ENCODE measurements around the gene SPRY1. TPM values are rescaled to one million over a fixed set of nuclear protein-coding genes. Genes with fewer than 3 reads are reported as not detected.

Gene SPRY1
- total and polyA plus RNA-seq, 2 of the 8 experiments (the other 6 are each of a cell fraction or from before 2014, with no cell fraction given), result 11.7 to 56.2 TPM

GRCh38 chr4:123412091-123412505 lies 15.5 kb downstream of the SPRY1 start:
- Histone ChIP-seq H4K5ac (ENCODE audit: insufficient read length, low read depth, low read length) (no peak overlapping the region), H2BK120ac (replicated peaks; ENCODE audit: low read depth, low read length) (no peak overlapping the region), H2BK5ac (ENCODE audit: low read depth, low read length) (no peak overlapping the region), H3K18ac (ENCODE audit: extremely low read depth, low read length) (no peak overlapping the region), H3K4me1 (replicated peaks in 1 of 4; ENCODE audit: control insufficient read depth in 3 of 4, insufficient read depth in 4 of 4, low read length in 3 of 4) (peaks cover 2 to 13% (median 9%) of the 10 kb centered on the region in 4 experiments), H2AK5ac (ENCODE audit: low read depth, low read length) (no peak overlapping the region), H2BK12ac (ENCODE audit: low read depth, low read length) (no peak overlapping the region), H3K27me3 (replicated peaks in 1 of 4; ENCODE audit: control insufficient read depth in 3 of 4, extremely low read depth in 1 of 4, insufficient read depth in 3 of 4, low read length in 3 of 4) (no peaks in the 10 kb centered on the region), H2BK20ac (ENCODE audit: low read length) (0 out of 2 replicates have a peak overlapping the region, but pooled peaks have one; percentile 80), H3K56ac (replicated peaks; ENCODE audit: insufficient read length, low read depth, low read length) (no peak overlapping the region), H4K8ac (ENCODE audit: extremely low read depth, insufficient read depth, low read length) (no peak overlapping the region), H2AFZ (ENCODE audit: low read length) (no peak overlapping the region), H3K27ac (ENCODE audit: low read depth, low read length) (no peak overlapping the region), H2BK15ac (ENCODE audit: low read length) (no peak overlapping the region), H3K9me3 (ENCODE audit: insufficient read depth in 2 of 2, low read depth in 1 of 2, low read length in 1 of 2) (no peaks in the 10 kb centered on the region), H3K14ac (ENCODE audit: insufficient read length) (no peak overlapping the region), H3K9ac (replicated peaks in 1 of 4; ENCODE audit: extremely low read depth in 1 of 4, low read depth in 3 of 4, low read length in 3 of 4) (no peak overlapping the region), H3K23me2 (ENCODE audit: low read depth, low read length) (no peaks in the 10 kb centered on the region; the same call in 1 of the 2 replicates), H3K4ac (replicated peaks; ENCODE audit: insufficient read length, low read depth, low read length) (peak overlapping the region; percentile 13), H3K36me3 (ENCODE audit: control insufficient read depth in 2 of 4, insufficient read depth in 4 of 4, low read length in 3 of 4) (no peaks in the 10 kb centered on the region), H3K4me2 (ENCODE audit: insufficient read depth in 1 of 2, low read depth in 2 of 2, low read length in 2 of 2) (no peak overlapping the region), H4K91ac (replicated peaks; ENCODE audit: insufficient read length, low read length) (no peak overlapping the region), H4K20me1 (replicated peaks in 1 of 2; ENCODE audit: control insufficient read depth in 1 of 2, insufficient read depth in 2 of 2, low read length in 2 of 2) (peaks cover 0 to under 1% of the 10 kb centered on the region in 2 experiments), H3K23ac (ENCODE audit: insufficient read length) (no peak overlapping the region), H3K4me3 (ENCODE audit: extremely low read depth in 1 of 4, insufficient read depth in 2 of 4, low read depth in 3 of 4, low read length in 4 of 4) (no peak overlapping the region), H3K79me1 (ENCODE audit: low read depth, low read length) (no peaks in the 10 kb centered on the region), H3K79me2 (ENCODE audit: control insufficient read depth in 1 of 2, insufficient read depth in 2 of 2, low read length in 2 of 2) (peaks cover 0 to 3% of the 10 kb centered on the region in 2 experiments; a peak in 1 of 4 replicates)
- no peak for TF ChIP-seq RNF2 (IDR thresholded peaks at IDR 0.05; ENCODE audit: borderline replicate concordance, low read depth, low read length, missing control alignments, poor library complexity, severe bottlenecking)
- POLR2A ChIA-PET (ENCODE audit: partially characterized antibody), result interaction anchor here (1.3 to 1.6 kb wide), 3 partner anchors 9 to 14 kb away, joined by 3 to 5 read pairs (median 4); no protein-coding TSS in a partner anchor
- no peak for FAIRE-seq
- DNase-seq (ENCODE audit: low read depth in 1 of 2, low spot score in 2 of 2), result no peak
- WGBS, 2 experiments (ENCODE audit: extremely low coverage in 1 of 2, insufficient coverage in 1 of 2, insufficient read length in 1 of 2, insufficient replicate concordance in 2 of 2, low coverage in 1 of 2, low lambda C conversion rate in 2 of 2, missing lambda C conversion rate in 1 of 2), result 56% methylated on average over 1 of the region's 1 CpG; no CpG with 5 or more reads in 1 of the 2 experiments
- CTCF ChIA-PET (ENCODE audit: partially characterized antibody), result interaction anchor here (0.6 to 1.1 kb wide), 2 partner anchors 13 to 21 kb away, joined by 3 read pairs; no protein-coding TSS in a partner anchor
